Karpas-422 (cell line): ENCODE results near the gene FXYD5. TPM values are rescaled to one million over a fixed set of nuclear protein-coding genes. Genes with fewer than 3 reads are reported as not detected.

Experiments used
- DNase-seq: peaks from one replicate; pipeline ENCODE4 v3.0.0-alpha.2; 2015
- H2AFZ ChIP-seq: fragments of 200-600 bp; sonication (generic); 2 replicates; pipeline ENCODE4 v1.6.1; 2014; ENCODE audit warnings: antibody characterized with exemption, low read length, mixed read lengths
- H3K27ac ChIP-seq: fragments of 200-600 bp; sonication (generic); 2 replicates; pipeline ENCODE4 v1.5.1; 2014; ENCODE audit warnings: mild to moderate bottlenecking, low read length, moderate library complexity
- H3K27me3 ChIP-seq: fragments of 200-600 bp; sonication (generic); 2 replicates; pipeline ENCODE4 v1.6.1; 2014; ENCODE audit warnings: low read length, mixed read lengths
- H3K36me3 ChIP-seq: fragments of 200-600 bp; sonication (generic); 2 replicates; pipeline ENCODE4 v1.6.1; 2014; ENCODE audit warnings: low read length, mixed read lengths; ENCODE audit not compliant: insufficient read depth
- H3K4me1 ChIP-seq: fragments of 200-600 bp; sonication (generic); 2 replicates; pipeline ENCODE4 v1.6.1; 2014; ENCODE audit warnings: mild to moderate bottlenecking, low read length, mixed read lengths
- H3K4me2 ChIP-seq: fragments of 200-600 bp; sonication (generic); 2 replicates; pipeline ENCODE4 v1.6.1; 2014; ENCODE audit warnings: low read length, low read depth, mild to moderate bottlenecking; ENCODE audit not compliant: poor library complexity, severe bottlenecking
- H3K4me3 ChIP-seq: fragments of 200-600 bp; sonication (generic); 2 replicates; pipeline ENCODE4 v1.5.1; 2014; ENCODE audit warnings: mild to moderate bottlenecking, antibody characterized with exemption, low read length, mixed read lengths
- H3K79me2 ChIP-seq: fragments of 200-600 bp; sonication (generic); 2 replicates; pipeline ENCODE4 v1.6.1; 2014; ENCODE audit warnings: mild to moderate bottlenecking, low read length, mixed read lengths
- H3K9ac ChIP-seq: fragments of 200-600 bp; sonication (generic); 2 replicates; pipeline ENCODE4 v1.6.0; 2014; ENCODE audit warnings: low read length
- H3K9me2 ChIP-seq: fragments of 200-600 bp; sonication (generic), shearing (Covaris generic); replicated peaks from 2 replicates; pipeline ENCODE4 v1.6.0; 2014; ENCODE audit warnings: mild to moderate bottlenecking, low read length, moderate library complexity; ENCODE audit not compliant: insufficient read depth
- H3K9me3 ChIP-seq: fragments of 300-700, 200-600 bp; sonication (generic); 2 replicates; pipeline ENCODE4 v1.6.1; 2014; ENCODE audit warnings: low read length, mixed read lengths
- H4K20me1 ChIP-seq: fragments of 200-600 bp; sonication (generic); 2 replicates; pipeline ENCODE4 v1.6.1; 2014; ENCODE audit warnings: mild to moderate bottlenecking, antibody characterized with exemption, low read length, low read depth; ENCODE audit not compliant: insufficient read depth
- total RNA-seq: library from RNA; depleted of rRNA; stranded (reverse); fragments of >200 nt; shearing (Covaris generic); gene quantifications from 2 replicates; pipeline ENCODE4 v1.2.3, GENCODE V29; 2014; ENCODE audit warnings: low replicate concordance

FXYD5 gene
- total RNA-seq, 1 experiment from 2014 or later, result 134 TPM

- H3K79me2 ChIP-seq, result peaks cover 20% of the 10 kb centered on the region
- H3K4me2 ChIP-seq, result peak overlapping the region; percentile 98
- peak overlapping the region; percentile 92 for H3K9ac ChIP-seq
- peak overlapping the region; percentile 96 for H3K4me3 ChIP-seq
- H3K9me2 ChIP-seq, result no peaks in the 10 kb centered on the region
- peak; percentile 81 for DNase-seq
- H3K4me1 ChIP-seq, result peaks cover 21% of the 10 kb centered on the region
- H3K27me3 ChIP-seq, result no peaks in the 10 kb centered on the region
- H3K36me3 ChIP-seq, result peaks cover 16% of the 10 kb centered on the region; the same call in 1 of the 2 replicates
- peak overlapping the region; percentile 96 for H2AFZ ChIP-seq
- H3K27ac ChIP-seq, result no peak overlapping the region
- no peaks in the 10 kb centered on the region for H3K9me3 ChIP-seq
- no peaks in the 10 kb centered on the region for H4K20me1 ChIP-seq
These were observed 622 bp upstream of the FXYD5 start for GRCh38 chr19:35153701-35154524.

GRCh38 chr19:35155441-35155840 is 906 bp downstream of the FXYD5 start:
- Histone ChIP-seq H3K4me1 (peaks cover 21% of the 10 kb centered on the region), H3K27ac (peak overlapping the region; percentile 37; the same call in 1 of the 2 replicates), H3K9me2 (no peaks in the 10 kb centered on the region), H3K4me2 (peak overlapping the region; percentile 98), H3K27me3 (no peaks in the 10 kb centered on the region), H3K9me3 (no peaks in the 10 kb centered on the region), H3K36me3 (peaks cover 23% of the 10 kb centered on the region), H3K4me3 (peak overlapping the region; percentile 96), H2AFZ (peak overlapping the region; percentile 96), H4K20me1 (no peaks in the 10 kb centered on the region), H3K79me2 (peaks cover 20% of the 10 kb centered on the region), H3K9ac (peak overlapping the region; percentile 92)
- peak; percentile 63 for DNase-seq

- H3K9me3 ChIP-seq, result peaks cover under 1% of the 10 kb centered on the region; the same call in 1 of the 2 replicates
- peaks cover 21% of the 10 kb centered on the region for H3K4me1 ChIP-seq
- H3K4me3 ChIP-seq, result peak overlapping the region; percentile 96
- DNase-seq, result no peak
- H2AFZ ChIP-seq, result peak overlapping the region; percentile 96
- H3K9me2 ChIP-seq, result no peaks in the 10 kb centered on the region
- H4K20me1 ChIP-seq, result no peaks in the 10 kb centered on the region
- H3K27ac ChIP-seq, result 0 out of 2 replicates have a peak overlapping the region, but pooled peaks have one; percentile 37
- peak overlapping the region; percentile 98 for H3K4me2 ChIP-seq
- H3K79me2 ChIP-seq, result peaks cover 20% of the 10 kb centered on the region
- peak overlapping the region; percentile 92 for H3K9ac ChIP-seq
- H3K36me3 ChIP-seq, result peaks cover 30% of the 10 kb centered on the region
- H3K27me3 ChIP-seq, result no peaks in the 10 kb centered on the region
These were observed 1.6 kb downstream of the FXYD5 start for GRCh38 chr19:35155981-35156672.

- Histone ChIP-seq H3K9ac (no peak overlapping the region), H3K79me2 (peaks cover 20% of the 10 kb centered on the region), H3K27me3 (no peaks in the 10 kb centered on the region), H3K4me3 (no peak overlapping the region), H3K27ac (no peak overlapping the region), H3K9me3 (peaks cover 4% of the 10 kb centered on the region), H2AFZ (no peak overlapping the region), H3K4me1 (peaks cover 21% of the 10 kb centered on the region), H3K9me2 (no peaks in the 10 kb centered on the region), H3K36me3 (peaks cover 35% of the 10 kb centered on the region), H3K4me2 (no peak overlapping the region), H4K20me1 (no peaks in the 10 kb centered on the region)
- DNase-seq, result no peak
These were observed 2.1 kb downstream of the FXYD5 start for GRCh38 chr19:35156673-35157014.

GRCh38 chr19:35157431-35157830 is 2.9 kb downstream of the FXYD5 start:
- peaks cover 21% of the 10 kb centered on the region for H3K4me1 ChIP-seq

GRCh38 chr19:35159606-35160005 is 5.1 kb downstream of the FXYD5 start:
- no peaks in the 10 kb centered on the region for H3K27me3 ChIP-seq
- no peak overlapping the region for H3K4me2 ChIP-seq
- peaks cover 20% of the 10 kb centered on the region for H3K79me2 ChIP-seq
- peaks cover 63% of the 10 kb centered on the region for H3K36me3 ChIP-seq
- H3K9ac ChIP-seq, result no peak overlapping the region
- DNase-seq, result no peak
- H4K20me1 ChIP-seq, result no peaks in the 10 kb centered on the region
- H3K9me3 ChIP-seq, result peaks cover 18% of the 10 kb centered on the region
- H3K4me1 ChIP-seq, result peaks cover 10% of the 10 kb centered on the region
- no peak overlapping the region for H2AFZ ChIP-seq
- H3K27ac ChIP-seq, result no peak overlapping the region
- no peak overlapping the region for H3K4me3 ChIP-seq
- H3K9me2 ChIP-seq, result no peaks in the 10 kb centered on the region

More at GRCh38 chr19:35157431-35157830, 2.9 kb downstream of the FXYD5 start:
- H3K9ac ChIP-seq, result no peak overlapping the region
- no peak overlapping the region for H3K4me2 ChIP-seq
- no peaks in the 10 kb centered on the region for H3K9me2 ChIP-seq
- peaks cover 20% of the 10 kb centered on the region for H3K79me2 ChIP-seq
- peaks cover 43% of the 10 kb centered on the region for H3K36me3 ChIP-seq
- no peak overlapping the region for H3K27ac ChIP-seq
- no peaks in the 10 kb centered on the region for H3K27me3 ChIP-seq
- no peak for DNase-seq
- H4K20me1 ChIP-seq, result no peaks in the 10 kb centered on the region
- H3K9me3 ChIP-seq, result peaks cover 7% of the 10 kb centered on the region
- H3K4me3 ChIP-seq, result no peak overlapping the region
- H2AFZ ChIP-seq, result no peak overlapping the region

- DNase-seq, result no peak
- Histone ChIP-seq H3K4me3 (no peak overlapping the region), H2AFZ (no peak overlapping the region), H3K27ac (no peak overlapping the region), H3K9ac (no peak overlapping the region), H3K36me3 (peaks cover 74% of the 10 kb centered on the region), H3K79me2 (peaks cover 9% of the 10 kb centered on the region), H3K4me2 (no peak overlapping the region), H3K9me3 (peaks cover 30% of the 10 kb centered on the region), H3K27me3 (no peaks in the 10 kb centered on the region), H3K4me1 (peaks cover 5% of the 10 kb centered on the region), H4K20me1 (no peaks in the 10 kb centered on the region), H3K9me2 (no peaks in the 10 kb centered on the region)
These were observed 6.3 kb downstream of the FXYD5 start for GRCh38 chr19:35160629-35161433.

GRCh38 chr19:35161434-35161743 is 6.9 kb downstream of the FXYD5 start:
- no peaks in the 10 kb centered on the region for H3K4me1 ChIP-seq
- no peaks in the 10 kb centered on the region for H3K27me3 ChIP-seq
- peaks cover 35% of the 10 kb centered on the region for H3K9me3 ChIP-seq
- no peak overlapping the region for H3K4me3 ChIP-seq
- H3K27ac ChIP-seq, result no peak overlapping the region
- H3K36me3 ChIP-seq, result peaks cover 79% of the 10 kb centered on the region
- no peak overlapping the region for H2AFZ ChIP-seq
- DNase-seq, result no peak
- no peaks in the 10 kb centered on the region for H3K9me2 ChIP-seq
- H4K20me1 ChIP-seq, result no peaks in the 10 kb centered on the region
- no peak overlapping the region for H3K9ac ChIP-seq
- H3K79me2 ChIP-seq, result peaks cover 4% of the 10 kb centered on the region
- no peak overlapping the region for H3K4me2 ChIP-seq
